SU-DHL-6 (cell line): ENCODE measurements around the gene CDH1.

Source experiments
- H2AFZ ChIP-seq: fragments of 200-600 bp; sonication (generic); 2 replicates; pipeline ENCODE4 v1.6.1; 2014; ENCODE audit warnings: low read depth, mild to moderate bottlenecking, moderate library complexity, mixed read lengths, antibody characterized with exemption, low read length; ENCODE audit not compliant: severe bottlenecking
- H3F3A ChIP-seq: fragments of 200-600 bp; shearing (Covaris generic); 2 replicates; pipeline ENCODE4 v1.6.0; 2016; ENCODE audit warnings: antibody characterized with exemption, mild to moderate bottlenecking; ENCODE audit not compliant: insufficient read depth
- H3K27ac ChIP-seq: fragments of 200-600 bp; sonication (generic); 2 replicates; pipeline ENCODE4 v1.5.1; 2016; ENCODE audit warnings: low read depth, mild to moderate bottlenecking, low read length, moderate library complexity, mixed read lengths
- H3K27me3 ChIP-seq: fragments of 200-600 bp; sonication (generic), shearing (Covaris generic); 2 replicates; pipeline ENCODE4 v1.6.0; 2014; ENCODE audit warnings: mild to moderate bottlenecking, low read length
- H3K36me3 ChIP-seq: fragments of 200-600 bp; sonication (generic); 2 replicates; pipeline ENCODE4 v1.6.1; 2014; ENCODE audit warnings: mild to moderate bottlenecking, low read length, mixed read lengths
- H3K4me2 ChIP-seq: fragments of 300-600, 200-600 bp; shearing (Covaris generic), sonication (generic); 2 replicates; pipeline ENCODE4 v1.6.0; 2014; ENCODE audit warnings: low read length, low read depth, mild to moderate bottlenecking; ENCODE audit not compliant: poor library complexity, severe bottlenecking
- H3K4me3 ChIP-seq: fragments of 200-600 bp; sonication (generic); 2 replicates; pipeline ENCODE4 v1.5.1; 2014; ENCODE audit warnings: antibody characterized with exemption, low read length, mild to moderate bottlenecking, mixed read lengths; ENCODE audit not compliant: insufficient read depth, poor library complexity, severe bottlenecking
- H3K79me2 ChIP-seq: fragments of 200-600 bp; sonication (generic); 2 replicates; pipeline ENCODE4 v1.6.1; 2014; ENCODE audit warnings: mild to moderate bottlenecking, low read length, moderate library complexity; ENCODE audit not compliant: insufficient read depth
- H3K9ac ChIP-seq: fragments of 200-600 bp; sonication (generic); 2 replicates; pipeline ENCODE4 v1.7.0; 2014; ENCODE audit warnings: mild to moderate bottlenecking, low read length
- H3K9me2 ChIP-seq: fragments of 200-600 bp; sonication (generic); replicated peaks from 2 replicates; pipeline ENCODE4 v1.6.1; 2014; ENCODE audit warnings: low read length; ENCODE audit not compliant: insufficient read depth
- H3K9me3 ChIP-seq: fragments of 200-600 bp; sonication (generic); 2 replicates; pipeline ENCODE4 v1.6.1; 2014; ENCODE audit warnings: low read length, mixed read lengths; ENCODE audit not compliant: insufficient read depth
- H4K20me1 ChIP-seq: fragments of 200-600 bp; sonication (generic); 2 replicates; pipeline ENCODE4 v1.6.1; 2014; ENCODE audit warnings: low read depth, mild to moderate bottlenecking, antibody characterized with exemption, low read length, moderate library complexity, mixed read lengths
- CTCF ChIP-seq: fragments of 200-600 bp; sonication (generic); IDR thresholded peaks from one replicate; pipeline ENCODE4 v1.5.1; 2017; ENCODE audit warnings: antibody characterized with exemption, mild to moderate bottlenecking, low read length, moderate library complexity; ENCODE audit not compliant: insufficient read depth, poor library complexity, severe bottlenecking
- EZH2phosphoT487 ChIP-seq: fragments of 200-600 bp; sonication (generic), shearing (Covaris generic); conservative IDR thresholded peaks from 2 replicates; pipeline ENCODE4 v1.6.1; 2018; ENCODE audit warnings: mild to moderate bottlenecking, antibody characterized with exemption, low read length, moderate library complexity, mixed read lengths

Gene CDH1

GRCh38 chr16:68866933-68867332 is 129.8 kb downstream of the CDH1 start:
- H3K79me2 ChIP-seq, result no peaks in the 10 kb centered on the region
- no peaks in the 10 kb centered on the region for H3F3A ChIP-seq
- no peak for TF ChIP-seq EZH2phosphoT487
- TF ChIP-seq CTCF, result no peak
- no peak overlapping the region for H2AFZ ChIP-seq
- no peak overlapping the region for H3K4me3 ChIP-seq
- no peaks in the 10 kb centered on the region for H3K9me3 ChIP-seq
- H4K20me1 ChIP-seq, result no peaks in the 10 kb centered on the region
- no peak overlapping the region for H3K4me2 ChIP-seq
- H3K27me3 ChIP-seq, result no peaks in the 10 kb centered on the region
- no peak overlapping the region for H3K9ac ChIP-seq
- H3K27ac ChIP-seq, result no peak overlapping the region
- 0 out of 2 replicates have a peak, but pooled peaks cover 4% of the 10 kb centered on the region for H3K36me3 ChIP-seq
- H3K9me2 ChIP-seq, result no peaks in the 10 kb centered on the region

- Histone ChIP-seq H3K27ac (no peak overlapping the region), H4K20me1 (no peaks in the 10 kb centered on the region), H3K4me3 (no peak overlapping the region), H3K9ac (no peak overlapping the region), H2AFZ (no peak overlapping the region), H3K27me3 (no peaks in the 10 kb centered on the region), H3K9me2 (no peaks in the 10 kb centered on the region), H3K79me2 (no peaks in the 10 kb centered on the region), H3K9me3 (no peaks in the 10 kb centered on the region), H3K4me2 (no peak overlapping the region), H3K36me3 (0 out of 2 replicates have a peak, but pooled peaks cover 4% of the 10 kb centered on the region), H3F3A (no peaks in the 10 kb centered on the region)
- TF ChIP-seq EZH2phosphoT487, result no peak
- TF ChIP-seq CTCF, result no peak
Measured at GRCh38 chr16:68869492-68870088, 132.5 kb downstream of the CDH1 start.

- H3K36me3 ChIP-seq, result peaks cover 3% of the 10 kb centered on the region; the same call in 1 of the 2 replicates
- no peaks in the 10 kb centered on the region for H3K79me2 ChIP-seq
- no peak overlapping the region for H3K4me2 ChIP-seq
- no peaks in the 10 kb centered on the region for H3K9me2 ChIP-seq
- H4K20me1 ChIP-seq, result no peaks in the 10 kb centered on the region
- no peak overlapping the region for H3K4me3 ChIP-seq
- no peak overlapping the region for H2AFZ ChIP-seq
- no peaks in the 10 kb centered on the region for H3F3A ChIP-seq
- no peaks in the 10 kb centered on the region for H3K9me3 ChIP-seq
- no peaks in the 10 kb centered on the region for H3K27me3 ChIP-seq
- no peak overlapping the region for H3K27ac ChIP-seq
- no peak for TF ChIP-seq CTCF
- TF ChIP-seq EZH2phosphoT487, result no peak
- H3K9ac ChIP-seq, result no peak overlapping the region
Measured at GRCh38 chr16:68873635-68874471, 136.8 kb downstream of the CDH1 start.
